ENCODE results near the gene PSMB5.

Gene PSMB5

DNA sequence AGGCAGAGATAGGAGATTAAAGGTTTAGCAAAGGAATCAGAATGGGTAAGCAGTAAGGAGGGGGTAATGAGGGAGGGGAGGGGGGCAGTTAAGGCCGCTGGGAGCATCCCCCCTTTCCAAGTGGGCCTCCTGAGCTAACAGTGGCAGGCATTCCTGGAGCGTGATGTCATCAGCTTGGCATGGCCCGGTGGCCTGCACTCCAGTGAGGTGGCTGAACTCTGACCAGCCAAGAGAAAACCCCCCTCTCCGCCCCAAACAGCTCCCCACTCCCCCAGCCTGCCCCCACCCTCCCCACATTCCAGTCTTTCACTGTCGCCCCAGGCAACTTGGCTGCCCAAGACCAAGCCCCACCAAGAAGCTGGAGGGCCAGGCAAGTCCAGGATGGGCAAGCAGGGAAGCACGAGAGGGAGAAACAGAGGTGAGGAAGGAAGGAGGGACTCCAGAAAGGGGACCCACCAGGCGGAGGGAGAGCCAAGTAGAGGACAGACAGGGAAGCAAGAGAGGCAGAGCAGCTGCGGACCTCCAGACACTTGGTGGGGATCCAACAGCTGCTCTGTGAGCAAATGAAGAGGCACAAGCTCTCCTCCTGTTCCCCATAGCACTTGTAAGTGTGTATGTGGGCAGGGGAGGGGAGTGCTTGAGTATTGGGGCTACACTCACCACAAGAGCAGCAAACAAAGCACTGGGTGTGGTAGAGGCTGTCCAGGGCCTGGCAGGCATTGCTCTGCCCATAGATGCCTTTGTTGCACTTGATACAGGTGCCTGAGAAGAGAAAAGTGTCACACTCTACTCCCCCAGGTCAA lies 56.8 kb downstream of the PSMB5 start:
- Histone ChIP-seq H3K27me3 (no peaks in the 10 kb centered on the region), H3K9me3 (no peaks in the 10 kb centered on the region), H3K27ac (peak overlapping the region; percentile 84 to 87), H3K36me3 (peaks cover 0 to 19% (median 6%) of the 10 kb centered on the region in 3 donors), H3K4me1 (peaks cover 8 to 57% (median 41%) of the 10 kb centered on the region in 4 donors), H3K4me3 (no peak overlapping the region)
- TF ChIP-seq, protein P1, sequence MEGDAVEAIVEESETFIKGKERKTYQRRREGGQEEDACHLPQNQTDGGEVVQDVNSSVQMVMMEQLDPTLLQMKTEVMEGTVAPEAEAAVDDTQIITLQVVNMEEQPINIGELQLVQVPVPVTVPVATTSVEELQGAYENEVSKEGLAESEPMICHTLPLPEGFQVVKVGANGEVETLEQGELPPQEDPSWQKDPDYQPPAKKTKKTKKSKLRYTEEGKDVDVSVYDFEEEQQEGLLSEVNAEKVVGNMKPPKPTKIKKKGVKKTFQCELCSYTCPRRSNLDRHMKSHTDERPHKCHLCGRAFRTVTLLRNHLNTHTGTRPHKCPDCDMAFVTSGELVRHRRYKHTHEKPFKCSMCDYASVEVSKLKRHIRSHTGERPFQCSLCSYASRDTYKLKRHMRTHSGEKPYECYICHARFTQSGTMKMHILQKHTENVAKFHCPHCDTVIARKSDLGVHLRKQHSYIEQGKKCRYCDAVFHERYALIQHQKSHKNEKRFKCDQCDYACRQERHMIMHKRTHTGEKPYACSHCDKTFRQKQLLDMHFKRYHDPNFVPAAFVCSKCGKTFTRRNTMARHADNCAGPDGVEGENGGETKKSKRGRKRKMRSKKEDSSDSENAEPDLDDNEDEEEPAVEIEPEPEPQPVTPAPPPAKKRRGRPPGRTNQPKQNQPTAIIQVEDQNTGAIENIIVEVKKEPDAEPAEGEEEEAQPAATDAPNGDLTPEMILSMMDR (IDR thresholded peaks at IDR 0.05): no peak
- DNase-seq: peak in 1 of 2 donors; percentile 76
- intact Hi-C loops (cut with DNase I; ENCODE audit: low total_unique reads): no loop called here

- H3K27me3 ChIP-seq: no peaks in the 10 kb centered on the region
- peak overlapping the region; percentile 84 to 87 for H3K27ac ChIP-seq
- H3K36me3 ChIP-seq: peaks cover 1 to 24% (median 7%) of the 10 kb centered on the region in 3 donors
- TF ChIP-seq, protein P1 (IDR thresholded peaks at IDR 0.05): no peak
- intact Hi-C loops (cut with DNase I; ENCODE audit: low total_unique reads): no loop called here
- H3K9me3 ChIP-seq: no peaks in the 10 kb centered on the region
- no peak overlapping the region for H3K4me3 ChIP-seq
- DNase-seq: no peak
- H3K4me1 ChIP-seq: peaks cover 8 to 57% (median 41%) of the 10 kb centered on the region in 4 donors
Measured at GRCh38 chr14:22977434-22977683, 57.3 kb downstream of the PSMB5 start.

GRCh38 chr14:22976620-22977433 lies 57.9 kb downstream of the PSMB5 start:
- Histone ChIP-seq H3K27me3 (no peaks in the 10 kb centered on the region), H3K36me3 (peaks cover 5 to 28% (median 7%) of the 10 kb centered on the region in 3 donors), H3K4me3 (no peak overlapping the region), H3K9me3 (no peaks in the 10 kb centered on the region), H3K4me1 (peaks cover 8 to 56% (median 41%) of the 10 kb centered on the region in 4 donors), H3K27ac (peak overlapping the region; percentile 84 to 87)
- TF ChIP-seq, protein P1 (IDR thresholded peaks at IDR 0.05): no peak
- intact Hi-C loops (cut with DNase I; ENCODE audit: low total_unique reads): no loop called here
- no peak for DNase-seq
